OCI-LY3 (cell line): Measurements from ENCODE around the gene DDX28.

Experiments used
- CTCF ChIP-seq: fragments of 200-600, 300-600 bp; sonication (generic); IDR thresholded peaks from 2 replicates; pipeline ENCODE4 v1.5.1; 2014; ENCODE audit warnings: antibody characterized with exemption, low read length, low read depth
- EZH2phosphoT487 ChIP-seq: fragments of 200-600 bp; shearing (Covaris generic); IDR thresholded peaks from 2 replicates; pipeline ENCODE4 v1.6.1; 2018; ENCODE audit warnings: antibody characterized with exemption, mixed run types, low read depth

GRCh38 chr16:68033101-68033500, 10.1 kb upstream of the DDX28 start:
- TF ChIP-seq CTCF: no peak
- no peak for TF ChIP-seq EZH2phosphoT487
